GM12878 (cell line): Measurements from ENCODE around the gene BDP1. TPM values are rescaled to one million over a fixed set of nuclear protein-coding genes. Genes with fewer than 3 reads are reported as not detected.

Source experiments
- ATAC-seq: fragments of 200-7000 bp; cut with Tn5 transposase; 3 replicates; pipeline ENCODE4 v1.9.1; 2020; ENCODE audit warnings: mild to moderate bottlenecking, moderate library complexity
- BruUV-seq: library from RNA; stranded (reverse); fragments of 400-500 nt; replicated peaks from 2 replicates; lab custom pipeline; 2021; lab: Mats Ljungman, UMichigan
- CTCF ChIA-PET: fragments of 300-600 bp; sonication (Branson Sonifier 250); formaldehyde crosslinking; extraction: SDS; loops from one replicate; lab custom pipeline; 2021; ENCODE audit warnings: inconsistent platforms; lab: Yijun Ruan, JAX
- POLR2A ChIA-PET: fragments of 350-600 bp; formaldehyde crosslinking; extraction: SDS; loops from one replicate; lab custom pipeline; 2021; ENCODE audit warnings: inconsistent platforms; lab: Charles Lee
- RAD21 ChIA-PET: fragments of 300-600 bp; sonication (Branson Sonifier 250); formaldehyde crosslinking; loops from one replicate; lab custom pipeline; 2023; ENCODE audit warnings: antibody characterized with exemption; ENCODE audit not compliant: unreplicated experiment; lab: Charles Lee
- SMC1A ChIA-PET: fragments of 300-600 bp; sonication (Branson Sonifier 250); formaldehyde crosslinking; loops from one replicate; lab custom pipeline; 2023; ENCODE audit not compliant: unreplicated experiment, uncharacterized antibody; lab: Charles Lee
- DNase-seq: peaks from one replicate; pipeline ENCODE4 v3.0.0-alpha.2; 2011; ENCODE audit warnings: low read depth, low spot score
- FAIRE-seq: peaks from 3 replicates; lab custom pipeline; 2011; peaks lifted over from hg19 to GRCh38; lab: Jason Lieb, UNC
- H2AFZ ChIP-seq: 2 replicates; pipeline ENCODE4 v1.6.0; 2011; ENCODE audit warnings: low read depth, low read length, control low read depth; ENCODE audit not compliant: control insufficient read depth
- H3K27ac ChIP-seq: 2 replicates; pipeline ENCODE4 v1.5.1; 2011; ENCODE audit warnings: control low read depth; ENCODE audit not compliant: control insufficient read depth, insufficient read depth
- H3K27me3 ChIP-seq, 2 experiments: replicated peaks in 1 of 2; 2 replicates each; pipeline versions ENCODE4 v1.6.0 to v1.6.1; 2011; ENCODE audit warnings: low read length in 1 of 2; ENCODE audit not compliant: control insufficient read depth in 2 of 2, insufficient read depth in 2 of 2
- H3K36me3 ChIP-seq, 2 experiments: 2 replicates each; pipeline ENCODE4 v1.5.1; 2011; ENCODE audit warnings: low read length in 1 of 2; ENCODE audit not compliant: control insufficient read depth in 2 of 2, insufficient read depth in 2 of 2
- H3K4me1 ChIP-seq: 2 replicates; pipeline ENCODE4 v1.6.1; 2011; ENCODE audit warnings: mild to moderate bottlenecking, low read length, moderate library complexity, mixed read lengths; ENCODE audit not compliant: control insufficient read depth, insufficient read depth
- H3K4me2 ChIP-seq: 2 replicates; pipeline ENCODE4 v1.6.0; 2011; ENCODE audit warnings: control low read depth; ENCODE audit not compliant: control insufficient read depth, insufficient read depth
- H3K4me3 ChIP-seq: fragments of 200-600 bp; sonication (generic); 2 replicates; pipeline ENCODE4 v1.5.1; 2016
- H3K79me2 ChIP-seq: 2 replicates; pipeline ENCODE4 v1.6.0; 2011; ENCODE audit warnings: low read length; ENCODE audit not compliant: control insufficient read depth, insufficient read depth
- H3K9ac ChIP-seq: 2 replicates; pipeline ENCODE4 v1.8.0; 2011; ENCODE audit warnings: low read length, control low read depth, mixed read lengths; ENCODE audit not compliant: control insufficient read depth, insufficient read depth
- H3K9me3 ChIP-seq: replicated peaks from 3 replicates; pipeline ENCODE4 v1.5.1; 2011; ENCODE audit warnings: mild to moderate bottlenecking, low read length; ENCODE audit not compliant: control insufficient read depth, insufficient read depth
- H4K20me1 ChIP-seq: 2 replicates; pipeline ENCODE4 v1.6.0; 2011; ENCODE audit not compliant: control insufficient read depth, insufficient read depth
- CBFB ChIP-seq: IDR thresholded peaks from 2 replicates; pipeline ENCODE4 v1.6.1; 2016; ENCODE audit warnings: antibody characterized with exemption, low read depth
- CHD1 ChIP-seq: IDR thresholded peaks from 2 replicates; pipeline ENCODE4 v1.6.1; 2012; ENCODE audit warnings: low read depth, low read length, improper control_type of control experiment
- CREB1 ChIP-seq: IDR thresholded peaks from 2 replicates; pipeline ENCODE4 v1.6.1; 2012; ENCODE audit warnings: low read depth, mild to moderate bottlenecking, inconsistent platforms
- EGR1 ChIP-seq, 2 experiments: IDR thresholded peaks; 1 replicate in 1 of 2; 2 replicates in 1 of 2; pipeline ENCODE4 v1.6.1; 2011 to 2012; ENCODE audit warnings: low read depth in 2 of 2, low read length in 2 of 2, borderline replicate concordance in 1 of 2, mild to moderate bottlenecking in 1 of 2, moderate library complexity in 1 of 2
- EP300 ChIP-seq, 2 experiments: fragments of 150-350 bp in 1 of 2; IDR thresholded peaks; 2 replicates each; pipeline ENCODE4 v1.6.1; 2011 to 2012; ENCODE audit warnings: low read depth in 2 of 2, low read length in 2 of 2, borderline replicate concordance in 1 of 2, improper control_type of control experiment in 1 of 2, inconsistent platforms in 1 of 2; ENCODE audit not compliant: control insufficient read depth in 1 of 2
- GATAD2B ChIP-seq: fragments of 450-650 bp; conservative IDR thresholded peaks from 2 replicates; pipeline ENCODE4 v1.6.1; 2017; ENCODE audit warnings: low read depth, mild to moderate bottlenecking, moderate library complexity
- HSF1 ChIP-seq: fragments of 150-350 bp; IDR thresholded peaks from 2 replicates; pipeline ENCODE4 v1.6.1; 2014; ENCODE audit warnings: mild to moderate bottlenecking, low read depth, low read length
- MLLT1 ChIP-seq: fragments of 450-650 bp; IDR thresholded peaks from 2 replicates; pipeline ENCODE4 v1.6.1; 2016; ENCODE audit warnings: mild to moderate bottlenecking
- NR2F1 ChIP-seq: fragments of 450-650 bp; conservative IDR thresholded peaks from 2 replicates; pipeline ENCODE4 v1.6.1; 2017; ENCODE audit warnings: mild to moderate bottlenecking
- PAX8 ChIP-seq: fragments of 450-650 bp; IDR thresholded peaks from 2 replicates; pipeline ENCODE4 v1.6.1; 2017; ENCODE audit warnings: mild to moderate bottlenecking, moderate library complexity
- PKNOX1 ChIP-seq: fragments of 450-650 bp; IDR thresholded peaks from 2 replicates; pipeline ENCODE4 v1.6.1; 2016; ENCODE audit warnings: mild to moderate bottlenecking
- POLR2AphosphoS2 ChIP-seq: IDR thresholded peaks from 2 replicates; pipeline ENCODE4 v1.6.1; 2011; ENCODE audit warnings: low read depth, mild to moderate bottlenecking, low read length, improper control_type of control experiment, moderate library complexity
- RB1 ChIP-seq: fragments of 450-650 bp; formaldehyde crosslinking; IDR thresholded peaks from 2 replicates; pipeline ENCODE4 v1.6.1; 2017; ENCODE audit warnings: mild to moderate bottlenecking, borderline replicate concordance
- REST ChIP-seq: IDR thresholded peaks from 2 replicates; pipeline ENCODE4 v1.6.1; 2012; ENCODE audit warnings: mild to moderate bottlenecking, low read depth, low read length
- ZBTB33 ChIP-seq: fragments of 450-650 bp; IDR thresholded peaks from 2 replicates; pipeline ENCODE4 v1.6.1; 2017; ENCODE audit warnings: mild to moderate bottlenecking
- ZSCAN29 ChIP-seq: fragments of 450-650 bp; IDR thresholded peaks from 2 replicates; pipeline ENCODE4 v1.6.1; 2017; ENCODE audit warnings: mild to moderate bottlenecking, moderate library complexity
- WGBS: methylation state at CpG from one replicate; pipeline ENCODE4 v1.1.6; 2016; ENCODE audit warnings: low lambda C conversion rate; ENCODE audit not compliant: insufficient replicate concordance, insufficient coverage; ENCODE audit errors: missing lambda C conversion rate; 5-methylcytosine and 5-hydroxymethylcytosine counted together
- in situ Hi-C: fragments of 300-500 bp; cut with MboI; formaldehyde crosslinking; loops from 9 replicates; pipeline ENCODE4 v1.14.3; 2018; ENCODE audit warnings: mixed read lengths
- intact Hi-C: fragments of 100-400 bp; cut with micrococcal nuclease; formaldehyde crosslinking; loops from one replicate; pipeline ENCODE4 v1.14.2; 2022; ENCODE audit not compliant: unreplicated experiment
- polyA plus RNA-seq, 11 experiments: library from polyadenylated mRNA; depleted of rRNA in 4 of 11; unstranded in 6 of 11; stranded (reverse) in 5 of 11; fragments of >200 nt; fragmentation: Nextera tagmentation in 4 of 11; fragmentation: Illumina TruSeq in 1 of 11; extraction: Ambion mirVana in 4 of 11; extraction: Trizol in 1 of 11; gene quantifications; 1 replicate in 1 of 11; 2 replicates in 10 of 11; pipeline versions ENCODE4 v1.2.1 to v1.2.3, GENCODE V29; 2011 to 2016; ENCODE audit warnings: inconsistent platforms in 2 of 11, missing spikeins in 2 of 11, low read depth in 1 of 11
- total RNA-seq, 4 experiments: library from RNA; depleted of rRNA in 3 of 4; stranded (reverse); fragments of >200 nt in 3 of 4; fragmentation: Illumina TruSeq in 1 of 4; extraction: Trizol in 1 of 4; gene quantifications; 2 replicates each; pipeline versions ENCODE4 v1.2.1 to v1.2.3, GENCODE V29; 2013 to 2021

The BDP1 gene
- total and polyA plus RNA-seq, 10 of the 15 experiments (the other 5 are each of a cell fraction or from before 2014, with no cell fraction given): 6.1 to 31.1 (median 17.7) TPM

- ChIA-PET CTCF (no interaction called here), SMC1A (no interaction called here), POLR2A (no interaction called here), RAD21 (no interaction called here)
- Histone ChIP-seq H3K36me3 (peaks cover 0 to 23% of the 10 kb centered on the region in 2 experiments; a peak in 2 of 4 replicates), H3K4me2 (no peak overlapping the region), H2AFZ (no peak overlapping the region), H3K79me2 (no peaks in the 10 kb centered on the region), H4K20me1 (no peaks in the 10 kb centered on the region), H3K27ac (no peak overlapping the region), H3K4me1 (no peaks in the 10 kb centered on the region), H3K9ac (no peak overlapping the region), H3K27me3 (no peaks in the 10 kb centered on the region), H3K4me3 (no peak overlapping the region), H3K9me3 (no peaks in the 10 kb centered on the region)
- DNase-seq: no peak
- no peak for FAIRE-seq
- in situ Hi-C loops (no loop called here), intact Hi-C loops (no loop called here)
- ATAC-seq: no peak
- WGBS: 97% methylated on average over 7 of the region's 9 CpGs
- BruUV-seq: no TSS peak
- TF ChIP-seq CHD1 (no peak), GATAD2B (no peak), ZBTB33 (no peak), REST (no peak), CBFB (no peak), EP300 (IDR thresholded peaks at IDR 0.05; ENCODE audit: borderline replicate concordance in 1 of 2, control insufficient read depth in 1 of 2, low read depth in 2 of 2, low read length in 2 of 2) (no peak), MLLT1 (no peak), CREB1 (no peak), POLR2AphosphoS2 (no peak), RB1 (no peak), PAX8 (no peak), HSF1 (no peak), PKNOX1 (no peak), ZSCAN29 (no peak), NR2F1 (no peak), EGR1 (IDR thresholded peaks at IDR 0.05; ENCODE audit: borderline replicate concordance in 1 of 2, low read depth in 2 of 2, low read length in 2 of 2) (no peak)
Measured at GRCh38 chr5:71471193-71471592, 15.7 kb downstream of the BDP1 start.
